Activated naive CD4-positive, alpha-beta T cell treated with anti-CD3 and anti-CD28 coated beads, Interleukin-2, amount 10 ng/mL, durations not matched to agents 7 days and 5 days (primary cell): ENCODE results near the gene EDNRB.

Source experiments
- CTCF ChIA-PET: fragments of 350-600 bp; sonication (Branson Sonifier 250); formaldehyde crosslinking; loops from one replicate; lab custom pipeline; 2021; ENCODE audit warnings: antibody characterized with exemption; lab: Charles Lee
- DNase-seq: peaks from one replicate; pipeline ENCODE4 v3.0.0-alpha.2; 2020
- H3K27ac Mint-ChIP-seq: one replicate; pipeline ENCODE4 v1.8.0; 2021; ENCODE audit warnings: mild to moderate bottlenecking, moderate library complexity, mixed read lengths
- H3K27me3 Mint-ChIP-seq: one replicate; pipeline ENCODE4 v1.8.0; 2021; ENCODE audit warnings: mild to moderate bottlenecking, mixed read lengths
- H3K36me3 Mint-ChIP-seq: one replicate; pipeline ENCODE4 v1.8.0; 2021; ENCODE audit warnings: mixed read lengths
- H3K4me1 Mint-ChIP-seq: one replicate; pipeline ENCODE4 v1.8.0; 2021; ENCODE audit warnings: mixed read lengths
- H3K4me3 Mint-ChIP-seq: one replicate; pipeline ENCODE4 v1.8.0; 2021; ENCODE audit warnings: mild to moderate bottlenecking, moderate library complexity, mixed read lengths
- H3K9me3 Mint-ChIP-seq: one replicate; pipeline ENCODE4 v1.8.0; 2021; ENCODE audit warnings: mixed read lengths

The EDNRB gene

DNA sequence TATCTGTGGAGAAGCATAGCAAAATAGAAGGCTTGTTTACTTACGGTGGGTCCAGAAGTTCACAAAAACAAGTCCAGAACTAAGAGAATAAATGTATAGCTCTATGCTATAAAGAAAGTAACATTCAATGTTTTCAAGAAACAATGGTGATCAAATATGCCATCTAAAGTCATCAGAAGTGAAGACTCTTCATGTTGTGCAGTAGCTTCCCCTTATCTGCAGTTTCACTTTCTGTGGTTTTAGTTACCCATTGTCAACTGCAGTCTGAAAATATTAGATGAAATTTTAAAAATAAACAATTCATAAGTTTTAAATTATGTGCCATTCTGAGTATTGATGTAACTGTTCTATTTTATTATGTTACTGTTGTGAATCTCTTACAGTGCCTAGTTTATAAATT lies 72.5 kb downstream of the EDNRB start:
- Mint-ChIP-seq H3K27me3 (no peaks in the 10 kb centered on the region), H3K9me3 (peaks cover 2% of the 10 kb centered on the region), H3K27ac (no peak overlapping the region), H3K4me1 (no peaks in the 10 kb centered on the region), H3K36me3 (no peaks in the 10 kb centered on the region), H3K4me3 (no peak overlapping the region)
- DNase-seq = no peak
- CTCF ChIA-PET = no interaction called here
